NOMO-1 treated with dmso at 0.1 percent for 144 hours (cell line): ENCODE measurements around the gene PRR14.

Source experiments
- DNase-seq: peaks from one replicate; lab custom pipeline; 2025; ENCODE audit not compliant: unreplicated experiment; lab: John Stamatoyannopoulos, UW

The PRR14 gene

GRCh38 chr16:30650369-30651123 lies at the start of gene PRR14:
TSS of gene PRR14 (plus strand) at chr16:30650960. CDS start at chr16:30651646, 686 bp downstream.
- DNase-seq, result peak; percentile 99

DNA sequence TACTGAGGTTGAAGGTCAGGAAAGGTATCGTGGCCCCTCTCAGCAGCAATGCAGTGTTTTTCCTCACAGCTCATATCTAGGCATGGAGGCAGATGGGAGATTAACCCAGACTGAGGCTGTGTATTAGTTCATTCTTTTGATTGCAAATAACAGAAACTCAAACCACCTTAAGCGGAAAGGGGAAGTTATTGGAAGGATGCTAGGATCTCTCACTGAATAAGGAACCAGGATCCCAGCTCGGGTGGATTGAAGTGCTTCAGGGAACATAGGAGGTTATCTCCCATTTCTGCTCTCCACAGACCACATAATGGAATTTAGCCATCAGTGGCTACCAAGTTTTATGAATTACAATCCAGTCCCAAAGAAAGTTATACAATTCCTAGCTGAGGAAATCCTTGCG lies 48.8 kb upstream of the PRR14 start:
- DNase-seq, result peak; percentile 32

DNA sequence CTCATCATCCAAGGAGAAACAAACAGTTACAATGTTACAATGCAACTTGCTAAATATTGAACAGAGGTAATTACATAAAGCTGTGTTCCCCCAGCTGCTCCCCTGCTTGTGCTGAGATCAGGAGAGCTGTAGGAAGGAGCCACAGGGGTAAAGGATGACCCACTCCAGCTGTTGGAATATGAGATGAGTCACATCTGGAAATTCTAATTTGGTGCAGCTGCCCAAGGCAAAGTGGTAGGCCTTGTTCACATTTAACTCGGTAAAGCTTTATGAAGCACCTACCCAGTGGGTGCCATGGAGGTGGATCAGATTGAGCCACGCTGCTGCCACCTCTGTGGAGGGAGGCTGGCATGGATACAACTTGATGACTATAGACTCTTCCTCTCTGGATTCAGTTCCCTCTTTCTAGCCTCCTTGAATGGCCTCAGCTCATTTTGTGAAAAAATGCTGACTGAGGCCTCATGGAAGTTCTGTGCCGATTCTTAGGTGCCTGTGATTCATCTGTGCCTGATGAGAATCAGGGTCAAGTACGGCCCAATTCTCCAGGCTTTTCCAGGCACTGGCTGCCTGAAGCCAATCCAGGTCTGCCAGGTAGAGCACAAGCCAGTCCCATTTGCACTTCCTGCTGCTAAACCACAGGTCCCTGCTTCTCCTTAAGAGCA lies 48.0 kb upstream of the PRR14 start:
- peak; percentile 11 for DNase-seq

DNA sequence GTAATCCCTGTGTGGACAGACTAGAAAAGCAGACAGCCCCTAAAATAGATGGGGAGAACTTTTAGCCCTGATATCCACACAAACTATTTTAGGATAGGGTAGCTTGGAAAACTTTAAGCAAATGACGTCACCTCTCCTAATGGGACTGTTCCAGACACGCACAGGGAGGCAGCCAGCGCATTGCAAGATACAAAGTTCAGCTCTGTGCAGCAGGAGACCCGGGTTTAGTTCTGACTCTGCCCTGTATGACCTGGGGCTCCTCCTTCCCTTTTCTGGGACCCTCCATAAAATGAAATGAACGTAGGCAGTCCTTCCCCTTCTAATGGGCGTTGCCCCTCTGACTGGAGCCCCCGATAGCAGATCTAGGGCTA lies 46.8 kb upstream of the PRR14 start:
- DNase-seq, result no peak

GRCh38 chr16:30604316-30604947 lies 46.3 kb upstream of the PRR14 start:
- no peak for DNase-seq

DNA sequence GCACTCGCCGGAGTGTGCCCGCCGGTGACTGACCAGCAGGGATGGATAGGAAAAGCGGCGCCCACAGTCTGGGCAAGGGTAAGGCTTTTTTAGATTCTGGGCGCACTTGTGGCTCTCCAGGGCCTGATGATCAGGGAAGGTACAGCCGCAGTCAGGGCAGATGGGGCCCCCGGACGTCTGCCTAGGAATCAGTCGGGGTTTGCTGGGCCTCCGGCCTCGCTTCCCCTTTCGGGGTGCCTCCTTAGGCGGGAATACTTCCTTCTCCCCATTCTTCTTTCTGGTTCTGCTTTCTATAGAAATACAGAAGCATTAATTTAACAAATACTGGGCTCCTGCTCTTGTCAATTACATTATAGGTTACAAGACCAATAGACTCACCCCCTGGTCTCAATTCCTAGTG lies 45.6 kb upstream of the PRR14 start:
- DNase-seq, result peak; percentile 28

GRCh38 chr16:30606004-30606403 lies 44.8 kb upstream of the PRR14 start:
- no peak for DNase-seq

DNA sequence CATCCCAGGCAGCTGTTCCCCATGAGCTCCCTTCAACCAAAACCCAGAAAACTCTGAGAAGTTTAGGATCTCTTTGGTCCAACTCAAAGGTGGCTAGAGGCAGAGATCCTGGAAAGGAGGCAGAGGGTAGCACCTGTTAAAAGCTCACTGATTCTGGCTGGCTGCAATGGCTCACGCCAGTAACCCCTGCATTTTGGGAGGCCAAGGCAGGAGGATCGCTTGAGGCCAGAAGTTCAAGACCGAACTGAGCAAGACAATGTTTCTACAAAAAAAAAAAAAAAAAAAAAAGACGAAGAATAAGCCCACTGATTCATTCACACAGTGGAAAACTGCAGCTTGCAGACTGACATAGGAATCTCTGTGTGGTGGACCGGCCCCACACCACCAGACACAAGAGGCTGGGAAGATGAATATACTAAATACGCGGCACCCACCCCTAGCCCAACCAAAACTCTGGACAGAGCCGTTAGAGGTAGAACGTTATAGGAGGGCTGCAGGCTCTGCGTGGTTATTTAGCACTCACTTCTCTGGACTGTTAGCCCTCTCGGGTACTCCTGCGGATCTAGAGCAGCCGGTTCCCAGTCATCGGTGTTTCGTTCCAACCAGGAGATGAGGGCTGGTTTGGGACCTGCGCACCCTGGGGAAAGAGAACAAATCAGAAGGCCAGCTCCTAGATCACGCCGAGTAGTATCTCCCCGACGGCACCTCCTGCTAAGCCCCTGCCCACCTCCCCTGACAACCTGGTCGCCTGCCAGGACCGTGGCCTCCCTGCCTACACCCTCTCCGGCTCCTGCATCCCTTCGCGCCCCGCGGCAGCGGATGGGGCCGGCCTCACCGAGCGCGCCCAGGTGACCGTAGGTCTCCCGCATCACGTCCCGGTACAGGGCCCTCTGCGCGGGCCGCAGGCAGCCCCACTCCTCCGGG lies 41.5 kb upstream of the PRR14 start:
- DNase-seq, result no peak

DNA sequence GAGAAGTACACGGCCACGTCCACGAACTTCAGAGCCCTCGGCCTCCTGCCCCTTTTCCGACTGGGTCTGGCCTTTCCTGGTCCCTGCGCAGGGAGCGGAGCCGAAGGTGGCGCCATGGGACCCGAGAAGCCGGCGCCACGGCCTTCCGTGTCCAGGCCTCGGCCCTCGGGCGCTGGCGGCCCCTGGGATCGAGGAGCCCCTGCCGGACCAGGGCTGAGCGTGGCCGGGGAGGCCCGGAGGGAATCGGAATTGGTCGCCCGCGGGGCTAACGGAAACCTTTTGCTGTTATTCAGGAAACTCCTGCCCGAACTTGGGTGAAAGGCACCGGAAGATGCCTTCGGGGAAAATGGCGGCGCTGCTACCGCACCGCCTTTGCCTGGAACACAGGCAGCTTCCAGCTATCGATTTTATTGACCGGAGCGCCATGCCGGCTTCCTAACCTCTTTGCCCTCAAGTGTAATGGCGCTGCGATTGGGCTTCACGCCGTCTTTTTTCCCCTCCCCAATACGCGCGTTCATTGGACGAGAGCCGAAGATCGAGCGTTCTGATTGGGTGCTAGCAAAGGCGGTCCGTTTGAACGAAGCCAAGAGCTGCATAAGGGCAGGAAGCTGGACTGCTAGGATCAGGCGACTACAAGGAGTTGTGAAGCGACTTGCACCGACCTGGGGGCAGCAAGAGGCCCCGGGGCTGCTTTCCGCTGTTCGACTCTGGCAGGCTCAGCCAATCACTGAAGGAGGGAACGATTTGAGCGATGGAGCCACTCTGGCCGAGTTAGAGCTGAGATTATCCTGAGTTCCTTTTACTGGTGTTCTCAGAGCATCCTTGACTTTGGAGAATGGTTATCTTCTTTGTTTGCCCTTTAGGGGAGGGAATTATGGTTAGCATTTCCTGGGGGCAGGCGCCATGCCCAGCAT lies 40.6 kb upstream of the PRR14 start, which contains the start of gene ZNF689:
TSS of gene ZNF689 (minus strand) at position 464 of the 914 bp plus-strand sequence. CDS start at position 116, 348 bp downstream.
- peak; percentile 94 for DNase-seq

DNA sequence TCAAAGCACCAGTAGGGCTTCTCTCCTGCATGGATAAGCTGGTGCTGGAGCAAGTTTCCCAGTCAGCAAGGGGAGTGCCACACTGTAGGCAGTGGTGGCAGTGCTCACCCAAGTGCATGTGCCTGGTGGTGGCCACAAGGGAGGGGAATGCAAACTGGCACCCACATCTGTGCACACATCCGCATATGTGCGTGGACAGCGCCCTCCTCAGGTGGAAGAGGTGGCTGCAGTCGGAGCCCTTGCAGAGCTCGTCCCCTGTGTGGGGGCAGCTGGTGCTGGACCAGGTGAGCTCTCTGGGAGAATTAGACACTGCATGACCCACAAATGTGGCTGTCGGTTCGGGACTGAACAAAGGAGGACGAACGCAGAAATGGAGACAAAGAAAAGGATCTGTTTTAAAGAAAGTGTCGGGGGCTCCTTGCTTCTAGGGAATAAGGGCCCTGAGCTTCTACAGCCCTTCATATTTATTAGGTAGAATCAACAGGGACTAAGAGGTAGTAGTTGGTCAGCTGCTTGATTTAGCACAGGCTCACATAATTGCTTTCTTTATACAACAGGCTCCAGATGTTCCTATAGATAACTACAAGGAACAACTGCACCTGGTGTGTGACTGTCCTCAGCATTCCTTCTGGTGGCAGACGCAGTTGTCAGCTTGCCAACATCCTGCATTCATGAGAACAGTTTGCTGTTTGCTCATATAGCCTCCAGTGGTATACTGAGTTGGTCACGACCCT lies 35.2 kb upstream of the PRR14 start:
- peak; percentile 39 for DNase-seq

DNA sequence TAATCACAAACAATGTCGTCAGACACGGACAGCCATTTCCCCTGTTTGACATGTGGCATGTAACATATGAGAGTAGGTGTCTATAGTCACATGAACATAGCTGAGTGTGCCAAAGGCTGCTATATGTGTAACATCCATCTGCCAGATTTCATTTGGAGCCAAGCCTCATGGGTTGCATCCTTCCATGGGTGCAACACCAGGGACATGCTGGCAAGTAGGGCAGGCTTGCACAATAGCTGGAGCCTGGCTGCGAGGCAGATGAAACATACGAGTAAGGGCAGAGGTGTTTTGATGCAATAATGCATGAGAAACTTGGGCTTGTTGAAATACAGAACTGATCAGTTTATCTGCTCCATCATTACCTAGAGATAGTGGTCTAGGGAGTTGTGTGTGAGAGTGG lies 31.6 kb upstream of the PRR14 start:
- no peak for DNase-seq

DNA sequence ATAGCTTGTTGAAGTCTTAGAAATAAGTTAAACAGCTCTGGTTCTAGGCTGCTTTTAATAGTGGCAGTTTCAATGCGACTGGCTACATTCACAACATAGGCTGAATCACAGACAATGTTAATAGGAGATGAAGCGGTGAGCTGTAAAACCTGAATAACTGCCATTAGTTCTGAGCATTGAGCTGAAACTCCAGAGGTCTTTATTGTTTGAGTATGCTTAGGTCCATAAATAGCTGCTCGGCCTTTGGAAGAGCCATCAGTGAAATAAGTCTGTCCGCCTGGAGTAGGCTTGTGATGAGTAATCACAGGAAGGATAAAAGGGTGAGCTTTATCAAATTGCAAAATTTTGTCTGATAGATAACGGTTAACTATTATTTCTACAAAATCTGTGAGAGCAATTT lies 31.1 kb upstream of the PRR14 start:
- DNase-seq, result no peak

DNA sequence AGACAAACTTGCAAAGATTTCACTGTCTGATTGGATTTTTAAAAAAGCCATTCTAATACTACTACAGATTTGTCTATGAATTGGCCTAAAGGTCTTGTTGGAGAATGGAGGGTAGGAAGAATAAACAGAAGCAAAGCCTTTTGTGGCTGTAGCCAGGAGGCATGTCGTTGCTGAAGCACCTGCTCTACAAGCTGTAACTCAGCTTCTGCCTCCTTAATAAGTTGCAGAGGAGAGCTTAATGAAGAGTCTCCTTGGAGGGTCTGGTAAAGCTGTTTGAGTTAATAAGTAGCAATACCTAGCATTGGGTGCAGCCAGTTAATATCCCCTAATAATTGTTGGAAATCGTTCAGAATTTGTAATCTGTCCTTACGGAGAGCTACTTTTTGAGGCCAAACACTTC lies 30.6 kb upstream of the PRR14 start:
- DNase-seq, result no peak

DNA sequence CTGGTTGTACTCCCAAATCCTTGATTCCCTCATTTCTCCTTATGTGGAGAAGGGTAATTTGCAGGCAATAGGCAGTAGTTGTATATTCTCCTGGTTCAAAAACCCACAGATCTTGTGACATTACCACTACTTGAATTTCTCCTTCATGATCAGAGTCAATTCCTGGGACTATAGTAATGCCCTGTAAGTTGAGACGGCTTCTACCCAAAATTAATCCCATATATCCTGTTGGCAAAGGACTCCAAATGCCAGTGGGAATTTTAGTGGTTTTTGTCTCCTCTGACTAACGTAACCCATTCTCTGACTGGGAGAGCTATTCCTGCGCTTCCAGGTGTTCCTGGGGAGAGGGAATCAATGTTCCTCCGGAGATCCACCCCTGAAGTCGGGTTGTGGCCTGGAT lies 29.0 kb upstream of the PRR14 start:
- DNase-seq, result no peak

- DNase-seq, result no peak
Observed at GRCh38 chr16:30622455-30623032, 28.2 kb upstream of the PRR14 start.

- DNase-seq, result no peak
Observed at GRCh38 chr16:30623536-30624283, 27.1 kb upstream of the PRR14 start.

DNA sequence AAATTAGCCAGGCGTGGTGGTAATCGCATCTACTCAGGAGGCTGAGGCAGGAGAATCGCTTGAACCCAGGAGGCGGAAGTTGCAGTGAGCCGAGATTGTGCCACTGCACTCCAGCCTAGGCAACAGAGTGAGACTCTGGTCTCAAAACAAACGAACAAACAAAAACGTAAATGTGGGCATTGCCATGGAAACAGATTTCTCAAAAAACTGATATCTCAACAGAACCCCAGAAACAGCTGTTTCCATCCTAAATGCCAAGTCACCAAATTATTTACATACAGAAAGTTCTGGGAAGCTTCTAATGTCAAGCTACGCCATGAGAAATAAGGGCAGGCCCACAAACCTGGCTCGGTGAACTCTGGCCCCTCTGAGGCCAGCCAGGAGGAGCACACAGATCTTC lies 24.5 kb upstream of the PRR14 start:
- no peak for DNase-seq
